ENCODE results near the gene SLC39A2. TPM values are rescaled to one million over a fixed set of nuclear protein-coding genes. Genes with fewer than 3 reads are reported as not detected.

The SLC39A2 gene
- total and polyA plus RNA-seq, 9 of the 15 experiments (the other 6 are each of a cell fraction or from before 2014, with no cell fraction given), result 0.06 to 0.09 TPM; not detected in 7

DNA sequence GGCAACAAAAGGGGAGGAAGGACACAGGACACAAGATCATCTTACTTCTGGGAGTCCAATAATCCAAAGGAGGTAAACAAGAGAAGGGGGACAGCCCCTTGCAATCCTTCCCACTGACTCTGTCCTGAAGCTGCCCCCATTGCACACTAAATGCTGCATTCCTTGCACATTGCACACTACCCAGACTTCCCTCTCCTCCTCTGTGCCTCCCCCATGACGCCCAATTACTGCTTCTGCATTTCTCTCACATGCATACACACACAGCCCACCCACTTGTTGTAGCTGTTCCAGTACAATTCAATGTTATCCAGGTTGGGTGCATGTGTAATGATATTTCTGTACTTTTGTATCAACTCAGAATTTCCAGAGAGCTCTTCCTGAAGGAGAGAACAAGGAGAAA is 20.3 kb downstream of the SLC39A2 start (continued):
- TF ChIP-seq, protein P1, sequence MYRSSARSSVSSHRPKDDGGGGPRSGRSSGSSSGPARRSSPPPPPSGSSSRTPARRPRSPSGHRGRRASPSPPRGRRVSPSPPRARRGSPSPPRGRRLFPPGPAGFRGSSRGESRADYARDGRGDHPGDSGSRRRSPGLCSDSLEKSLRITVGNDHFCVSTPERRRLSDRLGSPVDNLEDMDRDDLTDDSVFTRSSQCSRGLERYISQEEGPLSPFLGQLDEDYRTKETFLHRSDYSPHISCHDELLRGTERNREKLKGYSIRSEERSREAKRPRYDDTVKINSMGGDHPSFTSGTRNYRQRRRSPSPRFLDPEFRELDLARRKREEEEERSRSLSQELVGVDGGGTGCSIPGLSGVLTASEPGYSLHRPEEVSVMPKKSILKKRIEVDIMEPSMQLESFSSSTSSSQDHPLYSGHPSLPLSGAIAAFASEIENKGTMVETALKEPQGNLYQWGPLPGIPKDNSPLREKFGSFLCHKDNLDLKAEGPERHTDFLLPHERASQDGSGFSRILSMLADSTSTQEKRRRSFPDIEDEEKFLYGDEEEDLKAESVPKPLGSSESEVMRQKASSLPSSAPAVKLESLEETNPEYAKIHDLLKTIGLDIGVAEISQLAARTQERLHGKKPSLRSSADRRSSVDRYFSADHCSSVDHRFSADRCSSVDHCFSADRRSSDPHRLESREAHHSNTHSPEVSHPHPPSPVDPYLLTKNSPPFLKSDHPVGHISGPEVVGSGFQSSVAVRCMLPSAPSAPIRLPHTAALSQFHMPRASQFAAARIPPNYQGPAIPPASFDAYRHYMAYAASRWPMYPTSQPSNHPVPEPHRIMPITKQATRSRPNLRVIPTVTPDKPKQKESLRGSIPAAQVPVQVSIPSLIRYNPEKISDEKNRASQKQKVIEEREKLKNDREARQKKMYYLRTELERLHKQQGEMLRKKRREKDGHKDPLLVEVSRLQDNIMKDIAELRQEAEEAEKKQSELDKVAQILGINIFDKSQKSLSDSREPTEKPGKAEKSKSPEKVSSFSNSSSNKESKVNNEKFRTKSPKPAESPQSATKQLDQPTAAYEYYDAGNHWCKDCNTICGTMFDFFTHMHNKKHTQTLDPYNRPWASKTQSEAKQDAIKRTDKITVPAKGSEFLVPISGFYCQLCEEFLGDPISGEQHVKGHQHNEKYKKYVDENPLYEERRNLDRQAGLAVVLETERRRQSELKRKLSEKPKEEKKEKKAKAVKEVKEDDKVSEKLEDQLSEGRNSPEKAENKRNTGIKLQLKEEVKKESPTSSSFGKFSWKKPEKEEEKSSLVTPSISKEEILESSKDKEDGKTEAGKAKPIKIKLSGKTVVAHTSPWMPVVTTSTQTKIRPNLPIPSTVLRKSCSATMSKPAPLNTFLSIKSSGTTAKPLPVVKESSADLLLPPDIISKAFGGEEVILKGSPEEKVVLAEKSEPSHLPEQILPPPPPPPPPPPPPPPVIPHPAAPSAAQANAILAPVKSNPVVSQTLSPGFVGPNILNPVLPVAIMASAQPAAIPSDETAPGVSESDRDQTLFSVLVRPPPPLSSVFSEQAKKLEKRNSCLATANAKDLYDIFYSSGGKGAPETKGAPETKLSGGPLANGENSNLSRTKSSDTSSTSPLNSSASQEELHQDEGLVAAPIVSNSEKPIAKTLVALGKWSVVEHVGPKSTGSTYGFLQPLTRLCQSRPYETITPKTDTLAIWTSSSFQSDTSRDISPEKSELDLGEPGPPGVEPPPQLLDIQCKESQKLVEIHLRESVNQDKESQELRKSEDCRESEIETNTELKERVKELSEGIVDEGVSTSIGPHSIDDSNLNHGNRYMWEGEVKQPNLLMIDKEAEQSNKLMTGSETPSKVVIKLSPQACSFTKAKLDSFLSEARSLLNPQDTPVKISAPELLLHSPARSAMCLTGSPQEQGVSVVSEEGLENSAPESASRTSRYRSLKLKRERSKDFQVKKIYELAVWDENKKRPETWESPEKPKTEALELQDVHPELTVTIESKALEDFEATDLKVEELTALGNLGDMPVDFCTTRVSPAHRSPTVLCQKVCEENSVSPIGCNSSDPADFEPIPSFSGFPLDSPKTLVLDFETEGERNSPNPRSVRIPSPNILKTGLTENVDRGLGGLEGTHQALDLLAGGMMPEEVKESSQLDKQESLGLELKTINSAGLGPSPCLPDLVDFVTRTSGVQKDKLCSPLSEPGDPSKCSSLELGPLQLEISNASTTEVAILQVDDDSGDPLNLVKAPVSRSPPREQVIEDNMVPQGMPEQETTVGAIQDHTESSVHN (IDR thresholded peaks at IDR 0.05; ENCODE audit: borderline replicate concordance in 1 of 2, low read depth in 1 of 2), result no peak
- TF ChIP-seq ZNF263 (CRISPR knock-in tag; IDR thresholded peaks at IDR 0.05; ENCODE audit: borderline replicate concordance) (no peak), IRF2 (CRISPR knock-in tag; IDR thresholded peaks at IDR 0.05) (no peak)

All from K562 (cell line).